Common myeloid progenitor, CD34-positive (primary cell): ENCODE measurements around the gene ZNF518B.
A peak's percentile ranks its signal among the peaks of the same experiment; 100 is the strongest.

Experiments used
- CTCF ChIA-PET: fragments of 350-600 bp; sonication (Branson Sonifier 250); formaldehyde crosslinking; loops from one replicate; lab custom pipeline; 2021; ENCODE audit warnings: antibody characterized with exemption; lab: Charles Lee
- POLR2A ChIA-PET: fragments of 350-600 bp; sonication (Branson Sonifier 250); formaldehyde crosslinking; loops from one replicate; lab custom pipeline; 2021; ENCODE audit warnings: antibody characterized with exemption; lab: Charles Lee
- DNase-seq, 3 donors: peaks; one replicate each; pipeline versions ENCODE4 v3.0.0 to v3.0.0-alpha.2; 2013
- H3K27ac ChIP-seq, 2 experiments: 1 replicate in 1 of 2; 2 replicates in 1 of 2; pipeline ENCODE4 v1.7.0; 2013; ENCODE audit warnings: inconsistent platforms in 2 of 2, low read length in 2 of 2, mild to moderate bottlenecking in 2 of 2, low read depth in 1 of 2, moderate library complexity in 1 of 2; ENCODE audit not compliant: severe bottlenecking in 2 of 2, insufficient read depth in 1 of 2, poor library complexity in 1 of 2
- H3K27me3 ChIP-seq, 5 experiments: replicated peaks in 2 of 5; 1 replicate in 3 of 5; 2 replicates in 2 of 5; pipeline versions ENCODE4 v1.6.1 to v1.7.0; 2013; ENCODE audit warnings: low read length in 4 of 5, mild to moderate bottlenecking in 2 of 5, moderate library complexity in 2 of 5, inconsistent platforms in 1 of 5; ENCODE audit not compliant: insufficient read depth in 5 of 5, control insufficient read depth in 4 of 5
- H3K36me3 ChIP-seq, 4 experiments: 1 replicate in 2 of 4; 2 replicates in 2 of 4; pipeline versions ENCODE4 v1.6.1 to v1.7.0; 2013; ENCODE audit warnings: low read length in 3 of 4, control low read depth in 1 of 4, mild to moderate bottlenecking in 1 of 4; ENCODE audit not compliant: control insufficient read depth in 4 of 4, insufficient read depth in 4 of 4
- H3K4me1 ChIP-seq, 4 experiments: 1 replicate in 3 of 4; 2 replicates in 1 of 4; pipeline versions ENCODE4 v1.6.1 to v1.7.1; 2013; ENCODE audit warnings: low read length in 3 of 4, mild to moderate bottlenecking in 3 of 4, control low read depth in 1 of 4, inconsistent platforms in 1 of 4, moderate library complexity in 1 of 4; ENCODE audit not compliant: control insufficient read depth in 4 of 4, insufficient read depth in 4 of 4; ENCODE audit errors: control extremely low read depth in 1 of 4
- H3K4me3 ChIP-seq, 7 experiments: 1 replicate in 4 of 7; 2 replicates in 3 of 7; pipeline versions ENCODE4 v1.5.1 to v1.7.0; 2013; ENCODE audit warnings: mild to moderate bottlenecking in 7 of 7, low read length in 6 of 7, moderate library complexity in 6 of 7, inconsistent platforms in 2 of 7, low read depth in 2 of 7, control low read depth in 1 of 7; ENCODE audit not compliant: insufficient read depth in 4 of 7, control insufficient read depth in 1 of 7; ENCODE audit errors: extremely low read depth in 1 of 7
- H3K9me3 ChIP-seq, 5 experiments: 1 replicate in 4 of 5; 2 replicates in 1 of 5; pipeline versions ENCODE4 v1.6.1 to v1.7.1; 2013; ENCODE audit warnings: low read length in 4 of 5, mild to moderate bottlenecking in 2 of 5, inconsistent platforms in 1 of 5, low read depth in 1 of 5, moderate library complexity in 1 of 5; ENCODE audit not compliant: control insufficient read depth in 4 of 5, insufficient read depth in 2 of 5; ENCODE audit errors: control extremely low read depth in 1 of 5
- WGBS: methylation state at CpG from one replicate; pipeline ENCODE4 v1.1.5; 2013; ENCODE audit not compliant: insufficient coverage; 5-methylcytosine and 5-hydroxymethylcytosine counted together

The ZNF518B gene

GRCh38 chr4:10492464-10492863 lies 35.2 kb upstream of the ZNF518B start:
- ChIA-PET CTCF (no interaction called here), POLR2A (no interaction called here)
- no peaks in the 10 kb centered on the region for H3K9me3 ChIP-seq
- 100% methylated on average over 6 of the region's 11 CpGs for WGBS
- H3K27me3 ChIP-seq = no peaks in the 10 kb centered on the region
- no peaks in the 10 kb centered on the region for H3K4me1 ChIP-seq
- no peak overlapping the region for H3K27ac ChIP-seq
- H3K36me3 ChIP-seq = no peaks in the 10 kb centered on the region
- H3K4me3 ChIP-seq = no peak overlapping the region
- no peak for DNase-seq

- ChIA-PET POLR2A (no interaction called here), CTCF (no interaction called here)
- Histone ChIP-seq H3K9me3 (no peaks in the 10 kb centered on the region), H3K4me3 (no peak overlapping the region), H3K36me3 (no peaks in the 10 kb centered on the region), H3K27ac (no peak overlapping the region), H3K4me1 (no peaks in the 10 kb centered on the region), H3K27me3 (no peaks in the 10 kb centered on the region)
- WGBS = 80% methylated on average over 3 of the region's 3 CpGs
- DNase-seq = peak in 2 of 3 donors; percentile 10 to 15
These were observed 34.2 kb upstream of the ZNF518B start for GRCh38 chr4:10491401-10491800.

GRCh38 chr4:10490996-10491395 lies 33.8 kb upstream of the ZNF518B start:
- Histone ChIP-seq H3K9me3 (no peaks in the 10 kb centered on the region), H3K4me1 (no peaks in the 10 kb centered on the region), H3K4me3 (no peak overlapping the region), H3K27me3 (no peaks in the 10 kb centered on the region), H3K36me3 (no peaks in the 10 kb centered on the region), H3K27ac (no peak overlapping the region)
- no peak for DNase-seq
- ChIA-PET CTCF (no interaction called here), POLR2A (no interaction called here)
- 100% methylated on average over 4 of the region's 5 CpGs for WGBS

- Histone ChIP-seq H3K36me3 (no peaks in the 10 kb centered on the region), H3K4me3 (no peak overlapping the region), H3K27ac (no peak overlapping the region), H3K9me3 (no peaks in the 10 kb centered on the region), H3K27me3 (no peaks in the 10 kb centered on the region), H3K4me1 (no peaks in the 10 kb centered on the region)
- no peak for DNase-seq
- 100% methylated on average over 4 of the region's 5 CpGs for WGBS
- ChIA-PET CTCF (no interaction called here), POLR2A (no interaction called here)
These were observed 25.7 kb upstream of the ZNF518B start for GRCh38 chr4:10482913-10483312.

- H3K27me3 ChIP-seq = no peaks in the 10 kb centered on the region
- no peaks in the 10 kb centered on the region for H3K9me3 ChIP-seq
- no peak overlapping the region for H3K4me3 ChIP-seq
- no peaks in the 10 kb centered on the region for H3K36me3 ChIP-seq
- no peak overlapping the region for H3K27ac ChIP-seq
- WGBS = 100% methylated on average over 4 of the region's 5 CpGs
- ChIA-PET POLR2A (no interaction called here), CTCF (no interaction called here)
- H3K4me1 ChIP-seq = no peaks in the 10 kb centered on the region
- no peak for DNase-seq
These were observed 23.4 kb upstream of the ZNF518B start for GRCh38 chr4:10480616-10481015.

- peaks cover 0 to 2% (median 0%) of the 10 kb centered on the region in 5 experiments for H3K27me3 ChIP-seq
- no peak overlapping the region for H3K27ac ChIP-seq
- no peaks in the 10 kb centered on the region for H3K9me3 ChIP-seq
- no peak for DNase-seq
- no peaks in the 10 kb centered on the region for H3K36me3 ChIP-seq
- POLR2A ChIA-PET = no interaction called here
- CTCF ChIA-PET = no interaction called here
- no peaks in the 10 kb centered on the region for H3K4me1 ChIP-seq
- no peak overlapping the region for H3K4me3 ChIP-seq
These were observed 21.4 kb upstream of the ZNF518B start for GRCh38 chr4:10478621-10479020.

GRCh38 chr4:10470505-10470904 lies 13.3 kb upstream of the ZNF518B start:
- H3K9me3 ChIP-seq = no peaks in the 10 kb centered on the region
- DNase-seq = no peak
- ChIA-PET CTCF (no interaction called here), POLR2A (no interaction called here)
- peaks cover 0 to 2% (median 0%) of the 10 kb centered on the region in 5 experiments for H3K27me3 ChIP-seq
- H3K4me1 ChIP-seq = no peaks in the 10 kb centered on the region
- H3K4me3 ChIP-seq = no peak overlapping the region
- H3K27ac ChIP-seq = no peak overlapping the region
- no peaks in the 10 kb centered on the region for H3K36me3 ChIP-seq
- WGBS = 96% methylated on average over 5 of the region's 5 CpGs
